Measurements from ENCODE around the gene GALNT10.
"Not testable (repeated sequence)": the region's sequence is repeated elsewhere in the genome, so short reads cannot be mapped to it uniquely, and the experiment has no call there.

The GALNT10 gene

GRCh38 chr5:154358516-154359220, 168.1 kb downstream of the GALNT10 start:
- no peak for DNase-seq

GRCh38 chr5:154359221-154359573, 168.7 kb downstream of the GALNT10 start:
- no peak for DNase-seq

GRCh38 chr5:154360241-154360640, 169.7 kb downstream of the GALNT10 start:
- DNase-seq = not testable (repeated sequence)

- DNase-seq = no peak
These were observed 172.9 kb downstream of the GALNT10 start for GRCh38 chr5:154363411-154363810.

GRCh38 chr5:154364771-154365170, 174.2 kb downstream of the GALNT10 start:
- DNase-seq = no peak

- no peak for DNase-seq
These were observed 175.3 kb downstream of the GALNT10 start for GRCh38 chr5:154365823-154366222.

- no peak for DNase-seq
These were observed 175.8 kb downstream of the GALNT10 start for GRCh38 chr5:154366353-154366752.

- DNase-seq = no peak
These were observed 176.6 kb downstream of the GALNT10 start for GRCh38 chr5:154367101-154367500.

- no peak for DNase-seq
These were observed 177.7 kb downstream of the GALNT10 start for GRCh38 chr5:154368041-154368800.

GRCh38 chr5:154369682-154370081, 179.1 kb downstream of the GALNT10 start:
- no peak for DNase-seq

GRCh38 chr5:154370119-154370518, 179.6 kb downstream of the GALNT10 start:
- no peak for DNase-seq

GRCh38 chr5:154370813-154371212, 180.3 kb downstream of the GALNT10 start:
- no peak for DNase-seq

- no peak for DNase-seq
These were observed 181.2 kb downstream of the GALNT10 start for GRCh38 chr5:154371687-154372086.

GRCh38 chr5:154372661-154373060, 182.1 kb downstream of the GALNT10 start:
- no peak for DNase-seq

GRCh38 chr5:154373326-154373725, 182.8 kb downstream of the GALNT10 start:
- no peak for DNase-seq

- no peak for DNase-seq
These were observed 183.2 kb downstream of the GALNT10 start for GRCh38 chr5:154373729-154374179.

- no peak for DNase-seq
These were observed 183.7 kb downstream of the GALNT10 start for GRCh38 chr5:154374264-154374663.

GRCh38 chr5:154375329-154376008, 184.9 kb downstream of the GALNT10 start:
- no peak for DNase-seq

GRCh38 chr5:154376481-154376880, 185.9 kb downstream of the GALNT10 start:
- DNase-seq = no peak

GRCh38 chr5:154377754-154378533, 187.4 kb downstream of the GALNT10 start:
- no peak for DNase-seq

- no peak for DNase-seq
These were observed 189.7 kb downstream of the GALNT10 start for GRCh38 chr5:154380263-154380662.

GRCh38 chr5:154384480-154385235, 194.1 kb downstream of the GALNT10 start:
- no peak for DNase-seq

Data from midbrain (tissue), 1 donor.